Endothelial cell of umbilical vein (primary cell): Measurements from ENCODE around the gene MOB3A. TPM values are rescaled to one million over a fixed set of nuclear protein-coding genes. Genes with fewer than 3 reads are reported as not detected.

Experiments used
- BruUV-seq: library from RNA; stranded (reverse); fragments of 400-500 nt; replicated peaks from 2 replicates; lab custom pipeline; 2021; lab: Mats Ljungman, UMichigan
- CTCF ChIA-PET: fragments of 300-600, 350-600 bp; sonication (Branson Sonifier 250); formaldehyde crosslinking; loops from one replicate; lab custom pipeline; 2021; ENCODE audit warnings: antibody characterized with exemption, inconsistent platforms; lab: Charles Lee
- POLR2A ChIA-PET: fragments of 300-600, 350-600 bp; sonication (Branson Sonifier 250); formaldehyde crosslinking; loops from one replicate; lab custom pipeline; 2021; ENCODE audit warnings: antibody characterized with exemption, inconsistent platforms; lab: Charles Lee
- DNase-seq: peaks from one replicate; pipeline ENCODE4 v3.0.0-alpha.2; 2011; ENCODE audit warnings: low read depth, low spot score
- FAIRE-seq: peaks from 2 replicates; lab custom pipeline; 2011; peaks lifted over from hg19 to GRCh38; lab: Jason Lieb, UNC
- H2AFZ ChIP-seq: 2 replicates; pipeline ENCODE4 v1.6.0; 2012; ENCODE audit warnings: low read depth, low read length, control low read depth, inconsistent platforms
- H3K27ac ChIP-seq: 2 replicates; pipeline ENCODE4 v1.5.1; 2011; ENCODE audit warnings: low read depth, mild to moderate bottlenecking, control low read depth, low read length, moderate library complexity; ENCODE audit not compliant: insufficient read depth
- H3K27me3 ChIP-seq, 2 experiments: 2 replicates each; pipeline versions ENCODE4 v1.6.0 to v1.6.1; 2011; ENCODE audit warnings: low read length in 2 of 2, mixed read lengths in 1 of 2; ENCODE audit not compliant: control insufficient read depth in 2 of 2, insufficient read depth in 2 of 2
- H3K36me3 ChIP-seq, 2 experiments: 2 replicates in 1 of 2; 3 replicates in 1 of 2; pipeline ENCODE4 v1.5.1; 2011; ENCODE audit warnings: low read length in 2 of 2, mild to moderate bottlenecking in 1 of 2, moderate library complexity in 1 of 2; ENCODE audit not compliant: control insufficient read depth in 2 of 2, insufficient read depth in 2 of 2; ENCODE audit errors: extremely low read depth in 1 of 2
- H3K4me1 ChIP-seq: 3 replicates; pipeline ENCODE4 v1.5.1; 2011; ENCODE audit warnings: mild to moderate bottlenecking, low read length; ENCODE audit not compliant: control insufficient read depth, insufficient read depth; ENCODE audit errors: extremely low read depth
- H3K4me2 ChIP-seq: 2 replicates; pipeline ENCODE4 v1.6.1; 2011; ENCODE audit warnings: low read length, control low read depth, mixed read lengths; ENCODE audit not compliant: insufficient read depth
- H3K4me3 ChIP-seq, 3 experiments: fragments of 200-600 bp in 1 of 3; sonication (generic), shearing (Covaris generic) in 1 of 3; replicated peaks in 1 of 3; 2 replicates each; pipeline ENCODE4 v1.5.1; 2011 to 2016; ENCODE audit warnings: control low read depth in 3 of 3, low read length in 3 of 3, mild to moderate bottlenecking in 2 of 3, inconsistent platforms in 1 of 3, low read depth in 1 of 3, moderate library complexity in 1 of 3; ENCODE audit not compliant: insufficient read depth in 1 of 3
- H3K79me2 ChIP-seq: 2 replicates; pipeline ENCODE4 v1.6.0; 2012; ENCODE audit warnings: low read length, inconsistent platforms; ENCODE audit not compliant: control insufficient read depth, insufficient read depth
- H3K9ac ChIP-seq: replicated peaks from 2 replicates; pipeline ENCODE3; 2011; ENCODE audit warnings: low read length, control low read depth; ENCODE audit not compliant: insufficient read depth; ENCODE audit errors: extremely low read depth
- H3K9me1 ChIP-seq: replicated peaks from 3 replicates; pipeline ENCODE4 v1.6.0; 2011; ENCODE audit warnings: mild to moderate bottlenecking, low read length; ENCODE audit not compliant: control insufficient read depth, insufficient read depth; ENCODE audit errors: extremely low read depth
- H3K9me3 ChIP-seq: replicated peaks from 2 replicates; pipeline ENCODE4 v1.5.1; 2012; ENCODE audit warnings: low read length, inconsistent platforms; ENCODE audit not compliant: control insufficient read depth, insufficient read depth
- H4K20me1 ChIP-seq: replicated peaks from 2 replicates; pipeline ENCODE3; 2011; ENCODE audit warnings: mild to moderate bottlenecking, low read length; ENCODE audit not compliant: control insufficient read depth, insufficient read depth; ENCODE audit errors: extremely low read depth
- CTCF ChIP-seq, 2 donors: IDR thresholded peaks; 1 replicate in 1 of 2; 2 replicates in 1 of 2; pipeline ENCODE4 v1.5.1; 2011; ENCODE audit warnings: low read length in 2 of 2, mild to moderate bottlenecking in 2 of 2, moderate library complexity in 2 of 2, control low read depth in 1 of 2, inconsistent platforms in 1 of 2, low read depth in 1 of 2; ENCODE audit not compliant: insufficient read depth in 1 of 2; ENCODE audit errors: extremely low read depth in 1 of 2
- EZH2 ChIP-seq: IDR thresholded peaks from 2 replicates; pipeline ENCODE4 v1.6.1; 2012; ENCODE audit warnings: borderline replicate concordance, low read depth, mild to moderate bottlenecking, moderate library complexity, low read length, inconsistent platforms; ENCODE audit not compliant: severe bottlenecking
- FOS ChIP-seq: IDR thresholded peaks from 2 replicates; pipeline ENCODE4 v1.6.1; 2011; ENCODE audit warnings: mild to moderate bottlenecking, low read length, moderate library complexity, borderline replicate concordance; ENCODE audit not compliant: insufficient read depth
- POLR2AphosphoS5 ChIP-seq: IDR thresholded peaks from 2 replicates; pipeline ENCODE4 v1.6.1; 2012; ENCODE audit warnings: low read depth, mild to moderate bottlenecking, control low read depth, low read length, moderate library complexity; ENCODE audit not compliant: insufficient read depth
- dilution Hi-C: fragments of 300-500 bp; cut with MboI; formaldehyde crosslinking; loops from one replicate; pipeline ENCODE4 v1.15.0; 2019; ENCODE audit warnings: low sequenced_read_pairs; ENCODE audit not compliant: extremely low pct_ligation_motif_present
- intact Hi-C: fragments of 100-400 bp; cut with micrococcal nuclease; formaldehyde crosslinking; loops from one replicate; pipeline ENCODE4 v1.10.0; 2022
- polyA plus RNA-seq, 4 experiments: library from polyadenylated mRNA; depleted of rRNA in 3 of 4; stranded (reverse) in 3 of 4; unstranded in 1 of 4; fragments of >200 nt; gene quantifications; 2 replicates each; pipeline versions ENCODE4 v1.2.1 to v1.2.3, GENCODE V29; 2011 to 2012; ENCODE audit warnings: missing spikeins in 1 of 4
- total RNA-seq: library from RNA; stranded (reverse); gene quantifications from 2 replicates; pipeline ENCODE4 v1.2.3, GENCODE V29; 2021
- TF ChIP-seq, protein P1 (sequence below): IDR thresholded peaks from 2 replicates; pipeline ENCODE4 v1.6.1; 2011; ENCODE audit not compliant: insufficient read depth, insufficient read length

The MOB3A gene
- total and polyA plus RNA-seq, 2 donors (not counting 3 experiments of a cell fraction or from before 2014, with no cell fraction given), result 46.5 to 59.7 TPM

DNA sequence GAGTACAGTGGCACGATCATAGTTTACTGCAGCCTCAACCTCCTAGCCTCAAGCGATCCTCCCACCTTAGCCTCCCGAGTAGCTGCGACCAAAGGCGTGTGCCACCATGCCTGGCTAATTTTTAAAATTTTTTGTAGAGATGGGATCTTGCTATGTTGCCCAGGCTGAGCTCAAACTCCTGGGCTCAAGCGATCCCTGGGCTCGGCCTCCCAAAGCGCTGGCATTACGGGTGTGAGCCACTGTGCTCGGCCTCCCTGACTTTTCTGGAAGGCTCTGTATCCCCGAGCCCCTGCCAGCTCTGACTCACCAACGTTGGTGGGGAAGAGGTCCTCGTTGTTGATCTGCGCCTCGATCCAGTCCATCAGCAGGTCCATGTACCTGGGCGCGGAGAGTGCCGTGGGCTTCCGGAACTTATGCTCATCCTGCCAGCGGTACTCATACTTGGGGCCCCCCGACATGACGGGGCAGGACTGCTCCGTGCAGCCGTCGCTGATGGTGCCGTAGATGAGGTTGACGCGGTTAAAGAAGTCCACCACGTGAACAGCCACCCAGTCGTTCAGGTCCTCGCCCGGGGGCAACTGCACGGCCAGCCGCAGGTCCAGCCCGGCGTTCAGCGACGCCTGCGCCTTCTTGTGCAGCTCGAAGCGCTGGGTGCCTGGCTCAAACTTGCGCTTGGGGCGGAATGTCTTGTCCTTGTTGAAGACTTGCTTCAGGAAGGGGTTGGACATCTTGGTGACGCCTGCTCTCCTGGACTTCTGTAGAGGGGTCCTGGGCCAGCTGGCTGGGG lies 18.1 kb downstream of the MOB3A start:
- Histone ChIP-seq H3K4me2 (no peak overlapping the region), H4K20me1 (no peaks in the 10 kb centered on the region), H3K9me3 (no peaks in the 10 kb centered on the region), H3K79me2 (peaks cover 9% of the 10 kb centered on the region), H3K36me3 (peaks cover 4 to 31% of the 10 kb centered on the region in 2 experiments), H3K9ac (no peak overlapping the region), H3K9me1 (no peaks in the 10 kb centered on the region), H3K27ac (no peak overlapping the region), H2AFZ (no peak overlapping the region), H3K4me1 (no peaks in the 10 kb centered on the region), H3K4me3 (no peak overlapping the region), H3K27me3 (no peaks in the 10 kb centered on the region)
- CTCF ChIA-PET, result no interaction called here
- BruUV-seq, result no TSS peak
- FAIRE-seq, result no peak
- no peak for DNase-seq
- dilution Hi-C loops, result no loop called here
- TF ChIP-seq CTCF (IDR thresholded peaks at IDR 0.05; ENCODE audit: extremely low read depth in 1 of 2, insufficient read depth in 1 of 2, low read depth in 1 of 2, low read length in 2 of 2) (no peak), EZH2 (no peak)
- intact Hi-C loops, result no loop called here
- POLR2A ChIA-PET, result no interaction called here

- dilution Hi-C loops, result no loop called here
- Histone ChIP-seq H3K4me3 (no peak overlapping the region), H4K20me1 (no peaks in the 10 kb centered on the region), H3K36me3 (peaks cover 4 to 36% of the 10 kb centered on the region in 2 experiments), H3K9me1 (no peaks in the 10 kb centered on the region), H2AFZ (no peak overlapping the region), H3K79me2 (peaks cover 6% of the 10 kb centered on the region), H3K27ac (no peak overlapping the region), H3K27me3 (no peaks in the 10 kb centered on the region), H3K9ac (no peak overlapping the region), H3K4me2 (no peak overlapping the region), H3K4me1 (no peaks in the 10 kb centered on the region), H3K9me3 (no peaks in the 10 kb centered on the region)
- intact Hi-C loops, result no loop called here
- ChIA-PET POLR2A (no interaction called here), CTCF (no interaction called here)
- no peak for FAIRE-seq
- no peak for DNase-seq
- no TSS peak for BruUV-seq
- no peak for TF ChIP-seq POLR2AphosphoS5
- TF ChIP-seq FOS, result no peak
- TF ChIP-seq, protein P1, sequence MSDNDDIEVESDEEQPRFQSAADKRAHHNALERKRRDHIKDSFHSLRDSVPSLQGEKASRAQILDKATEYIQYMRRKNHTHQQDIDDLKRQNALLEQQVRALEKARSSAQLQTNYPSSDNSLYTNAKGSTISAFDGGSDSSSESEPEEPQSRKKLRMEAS, result no peak
Observed at GRCh38 chr19:2077398-2077797, 18.7 kb downstream of the MOB3A start.
